ENCODE data around the gene CDH23.

The CDH23 gene

DNA sequence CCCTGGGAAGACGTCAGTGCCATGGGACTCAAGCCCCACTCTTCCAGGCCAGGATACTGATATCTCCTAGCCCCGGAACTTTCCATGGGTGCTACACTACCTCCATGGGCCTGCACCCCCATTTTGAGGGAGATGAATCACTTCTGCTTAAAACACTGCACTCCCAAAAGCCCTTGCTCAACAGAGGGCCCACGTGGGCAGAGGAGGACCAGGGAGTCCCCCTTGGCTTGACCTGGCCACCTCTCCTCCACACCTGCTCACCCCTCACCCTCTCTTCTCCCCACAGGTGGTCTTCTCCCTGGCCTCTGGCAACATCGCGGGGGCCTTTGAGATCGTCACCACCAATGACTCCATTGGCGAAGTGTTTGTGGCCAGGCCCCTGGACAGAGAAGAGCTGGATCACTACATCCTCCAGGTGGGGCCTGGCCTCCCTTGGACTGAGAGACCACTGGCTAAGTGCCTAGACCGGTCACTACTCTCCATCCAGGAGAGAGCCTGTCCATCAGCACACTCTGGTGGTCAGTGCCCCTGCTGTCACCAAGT, 342.7 kb downstream of the CDH23 start:
- H3K27ac ChIP-seq (ENCODE audit: low read depth, low read length): no peak overlapping the region
- H3K4me1 ChIP-seq (ENCODE audit: control insufficient read depth, insufficient read depth, low read length): peaks cover 10% of the 10 kb centered on the region; the same call in 1 of the 2 replicates
- H3K4me3 ChIP-seq (ENCODE audit: low read depth, low read length): no peak overlapping the region
- H3K9ac ChIP-seq (ENCODE audit: low read length): no peak overlapping the region
- H3K9me3 ChIP-seq (ENCODE audit: control insufficient read depth, insufficient read depth, low read depth, low read length): no peaks in the 10 kb centered on the region
- H3K27me3 ChIP-seq (ENCODE audit: control insufficient read depth, insufficient read depth, low read length): no peaks in the 10 kb centered on the region
- no peaks in the 10 kb centered on the region for H3K36me3 ChIP-seq (ENCODE audit: control insufficient read depth, insufficient read depth, low read length)

DNA sequence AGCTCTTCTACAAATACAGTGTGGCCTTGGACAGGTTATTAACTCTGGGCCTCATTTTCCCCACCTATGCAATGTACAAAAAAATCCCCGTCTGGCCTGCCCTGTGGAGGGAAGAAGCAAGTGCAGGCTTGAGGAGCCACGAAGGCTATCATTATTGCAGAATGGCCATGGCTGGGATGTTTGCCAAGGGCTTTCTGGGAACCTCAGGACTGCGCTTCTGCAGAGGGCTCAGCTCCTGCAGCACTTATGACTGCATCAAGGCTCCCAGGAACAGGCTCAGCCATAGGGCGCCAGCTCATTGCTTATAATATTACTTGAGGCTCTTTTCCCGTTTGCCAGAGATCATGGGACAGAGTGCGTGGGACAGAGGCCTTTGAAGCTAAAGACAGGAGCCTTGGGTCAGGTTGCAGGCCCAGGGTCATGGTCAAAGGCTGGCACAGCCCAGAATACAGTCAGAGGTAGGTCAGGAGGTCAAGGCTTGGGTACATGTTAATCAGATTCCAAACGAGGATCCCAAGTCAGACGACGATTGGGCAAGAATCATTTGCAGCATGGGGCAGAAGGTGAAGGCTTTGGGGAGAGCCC, 343.4 kb downstream of the CDH23 start:
- Histone ChIP-seq H3K4me1 (ENCODE audit: control insufficient read depth, insufficient read depth, low read length) (peaks cover 10% of the 10 kb centered on the region; the same call in 1 of the 2 replicates), H3K27ac (ENCODE audit: low read depth, low read length) (no peak overlapping the region), H3K36me3 (ENCODE audit: control insufficient read depth, insufficient read depth, low read length) (no peaks in the 10 kb centered on the region), H3K9ac (ENCODE audit: low read length) (no peak overlapping the region), H3K4me3 (ENCODE audit: low read depth, low read length) (no peak overlapping the region), H3K27me3 (ENCODE audit: control insufficient read depth, insufficient read depth, low read length) (no peaks in the 10 kb centered on the region), H3K9me3 (ENCODE audit: control insufficient read depth, insufficient read depth, low read depth, low read length) (no peaks in the 10 kb centered on the region)

DNA sequence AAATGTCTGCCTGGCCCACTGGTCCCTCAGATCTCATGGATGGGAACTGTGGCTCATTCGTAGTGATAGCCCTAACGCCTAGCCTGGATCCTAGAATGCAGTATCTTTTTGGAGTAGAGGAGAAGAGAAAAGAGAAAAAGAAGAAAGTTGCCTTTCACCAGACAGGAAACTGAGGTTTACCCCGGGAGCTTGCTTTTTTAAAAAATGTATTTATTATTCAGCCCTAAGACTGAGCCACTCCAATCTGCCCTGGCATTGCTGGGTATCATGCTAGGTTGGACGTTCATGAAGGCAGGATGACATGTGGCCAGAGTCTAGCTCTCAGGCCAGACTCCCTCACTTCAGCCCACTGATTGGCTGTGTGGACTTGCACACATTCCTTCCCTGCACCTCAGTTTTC, 344.3 kb downstream of the CDH23 start:
- no peak overlapping the region for H3K9ac ChIP-seq (ENCODE audit: low read length)
- no peak overlapping the region for H3K4me3 ChIP-seq (ENCODE audit: low read depth, low read length)
- H3K4me1 ChIP-seq (ENCODE audit: control insufficient read depth, insufficient read depth, low read length): peaks cover 10% of the 10 kb centered on the region; the same call in 1 of the 2 replicates
- no peaks in the 10 kb centered on the region for H3K9me3 ChIP-seq (ENCODE audit: control insufficient read depth, insufficient read depth, low read depth, low read length)
- no peak overlapping the region for H3K27ac ChIP-seq (ENCODE audit: low read depth, low read length)
- no peaks in the 10 kb centered on the region for H3K36me3 ChIP-seq (ENCODE audit: control insufficient read depth, insufficient read depth, low read length)
- no peaks in the 10 kb centered on the region for H3K27me3 ChIP-seq (ENCODE audit: control insufficient read depth, insufficient read depth, low read length)

DNA sequence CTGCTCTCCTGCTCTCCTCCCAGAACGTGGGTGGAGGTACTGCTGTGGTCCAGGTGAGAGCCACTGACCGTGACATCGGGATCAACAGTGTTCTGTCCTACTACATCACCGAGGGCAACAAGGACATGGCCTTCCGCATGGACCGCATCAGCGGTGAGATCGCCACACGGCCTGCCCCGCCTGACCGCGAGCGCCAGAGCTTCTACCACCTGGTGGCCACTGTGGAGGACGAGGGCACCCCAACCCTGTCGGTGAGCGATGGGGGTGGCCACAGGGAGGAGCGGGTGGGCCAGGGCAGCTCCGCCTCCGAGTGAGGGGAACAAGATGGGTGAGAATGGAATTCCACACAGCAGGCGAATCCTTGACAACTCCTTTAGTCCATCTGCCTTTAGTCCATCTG, 345.0 kb downstream of the CDH23 start:
- Histone ChIP-seq H3K9ac (ENCODE audit: low read length) (no peak overlapping the region), H3K9me3 (ENCODE audit: control insufficient read depth, insufficient read depth, low read depth, low read length) (no peaks in the 10 kb centered on the region), H3K36me3 (ENCODE audit: control insufficient read depth, insufficient read depth, low read length) (no peaks in the 10 kb centered on the region), H3K4me3 (ENCODE audit: low read depth, low read length) (no peak overlapping the region), H3K27me3 (ENCODE audit: control insufficient read depth, insufficient read depth, low read length) (no peaks in the 10 kb centered on the region), H3K4me1 (ENCODE audit: control insufficient read depth, insufficient read depth, low read length) (peaks cover 10% of the 10 kb centered on the region; the same call in 1 of the 2 replicates), H3K27ac (ENCODE audit: low read depth, low read length) (no peak overlapping the region)

DNA sequence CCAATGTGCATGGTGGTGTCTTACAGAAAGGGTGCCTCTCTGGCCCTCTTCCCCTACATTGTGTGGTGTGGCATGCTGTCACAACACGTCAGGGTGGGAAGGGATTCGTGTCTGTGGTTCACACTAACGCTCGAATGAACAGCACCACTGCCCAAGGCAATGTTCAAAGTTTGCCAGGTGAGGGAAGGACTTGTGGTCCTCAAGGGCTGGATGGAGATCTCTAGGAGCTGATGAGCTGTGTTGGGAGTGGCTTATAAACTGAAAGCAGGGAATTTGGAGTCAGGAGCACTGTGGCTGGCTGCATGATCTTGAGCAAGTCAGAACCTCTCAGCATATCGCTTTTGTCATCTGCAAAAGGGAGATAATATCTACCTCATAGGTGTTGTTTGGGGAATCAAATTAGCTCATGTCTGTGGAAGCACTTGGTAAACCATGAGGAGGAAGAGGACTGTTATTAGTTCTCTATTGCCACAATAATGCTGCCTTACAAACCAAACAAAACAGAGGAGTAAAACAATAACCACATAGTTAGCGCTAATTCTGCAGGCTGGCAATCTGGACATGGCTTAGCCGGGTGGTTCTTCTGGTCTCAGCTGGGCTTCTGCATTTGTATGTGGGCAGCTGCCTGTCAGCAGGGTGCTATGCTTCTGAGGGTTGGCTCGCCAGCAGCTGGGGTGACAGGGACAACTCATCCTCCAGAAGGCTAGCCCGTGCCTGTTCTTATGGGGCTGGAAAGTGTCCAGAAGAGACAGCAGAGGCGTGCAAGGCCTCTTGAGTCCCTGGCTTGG, 345.8 kb downstream of the CDH23 start:
- Histone ChIP-seq H3K4me1 (ENCODE audit: control insufficient read depth, insufficient read depth, low read length) (peaks cover 15% of the 10 kb centered on the region; the same call in 1 of the 2 replicates), H3K27me3 (ENCODE audit: control insufficient read depth, insufficient read depth, low read length) (no peaks in the 10 kb centered on the region), H3K9me3 (ENCODE audit: control insufficient read depth, insufficient read depth, low read depth, low read length) (no peaks in the 10 kb centered on the region), H3K27ac (ENCODE audit: low read depth, low read length) (no peak overlapping the region), H3K9ac (ENCODE audit: low read length) (no peak overlapping the region), H3K36me3 (ENCODE audit: control insufficient read depth, insufficient read depth, low read length) (no peaks in the 10 kb centered on the region), H3K4me3 (ENCODE audit: low read depth, low read length) (no peak overlapping the region)

DNA sequence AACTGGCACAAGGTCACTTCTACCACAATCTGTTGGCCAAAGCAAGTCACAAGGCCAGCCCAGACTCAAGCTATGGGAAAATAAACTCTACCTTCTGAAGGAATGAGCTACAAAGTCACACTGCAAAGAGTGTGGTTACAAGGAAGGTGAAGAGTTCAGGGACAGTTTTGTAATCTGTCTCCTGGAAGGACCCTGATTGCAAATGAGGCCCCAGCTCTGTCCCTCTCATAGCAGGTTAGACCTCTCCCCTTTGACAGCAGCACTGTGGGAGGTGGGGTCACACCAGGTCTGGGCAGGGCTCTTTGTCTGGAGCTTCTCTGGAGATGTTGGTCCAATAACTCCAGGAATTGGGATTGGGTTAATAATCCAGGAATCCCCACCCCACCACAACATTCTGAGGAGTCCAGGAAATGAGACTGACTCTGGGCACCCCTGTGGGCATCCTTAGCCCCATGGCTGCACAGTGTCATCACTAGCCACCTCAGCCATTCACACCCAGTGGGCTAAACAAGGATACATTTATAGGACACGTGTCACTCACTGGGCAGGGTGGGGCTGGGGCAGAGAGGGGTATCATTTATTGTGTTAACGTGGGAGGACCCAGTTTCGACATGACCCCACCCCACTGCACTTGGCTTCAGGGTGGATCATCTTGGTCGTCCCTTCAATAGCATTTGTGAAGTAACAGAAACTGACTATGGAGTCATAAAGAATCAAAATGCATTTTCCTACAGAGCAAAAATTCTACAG, 346.5 kb downstream of the CDH23 start:
- no peak overlapping the region for H3K9ac ChIP-seq (ENCODE audit: low read length)
- no peaks in the 10 kb centered on the region for H3K36me3 ChIP-seq (ENCODE audit: control insufficient read depth, insufficient read depth, low read length)
- H3K4me1 ChIP-seq (ENCODE audit: control insufficient read depth, insufficient read depth, low read length): peaks cover 16% of the 10 kb centered on the region; the same call in 1 of the 2 replicates
- no peak overlapping the region for H3K27ac ChIP-seq (ENCODE audit: low read depth, low read length)
- H3K27me3 ChIP-seq (ENCODE audit: control insufficient read depth, insufficient read depth, low read length): no peaks in the 10 kb centered on the region
- H3K9me3 ChIP-seq (ENCODE audit: control insufficient read depth, insufficient read depth, low read depth, low read length): no peaks in the 10 kb centered on the region
- no peak overlapping the region for H3K4me3 ChIP-seq (ENCODE audit: low read depth, low read length)

DNA sequence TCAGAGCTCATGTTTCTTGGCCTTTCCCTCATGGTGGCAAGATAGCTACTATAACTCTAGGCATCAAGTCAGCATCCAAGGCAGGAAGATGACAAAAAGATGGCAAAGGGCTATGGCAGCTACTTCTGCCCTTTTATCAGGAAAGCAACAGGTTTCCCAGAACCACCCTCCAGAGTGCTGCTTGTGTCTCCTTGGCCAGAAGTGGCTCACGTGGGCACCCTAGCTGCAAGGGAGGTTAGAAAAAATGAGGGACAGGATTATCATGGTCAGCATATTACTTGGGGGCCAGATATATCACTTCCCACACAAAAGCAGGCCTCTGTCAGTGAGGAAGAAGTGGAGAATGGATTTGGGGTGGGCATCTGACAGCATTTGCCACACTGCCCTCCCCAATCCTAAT, 347.1 kb downstream of the CDH23 start:
- Histone ChIP-seq H3K27ac (ENCODE audit: low read depth, low read length) (no peak overlapping the region), H3K4me3 (ENCODE audit: low read depth, low read length) (no peak overlapping the region), H3K9me3 (ENCODE audit: control insufficient read depth, insufficient read depth, low read depth, low read length) (no peaks in the 10 kb centered on the region), H3K4me1 (ENCODE audit: control insufficient read depth, insufficient read depth, low read length) (peaks cover 22% of the 10 kb centered on the region; the same call in 1 of the 2 replicates), H3K9ac (ENCODE audit: low read length) (no peak overlapping the region), H3K27me3 (ENCODE audit: control insufficient read depth, insufficient read depth, low read length) (no peaks in the 10 kb centered on the region), H3K36me3 (ENCODE audit: control insufficient read depth, insufficient read depth, low read length) (no peaks in the 10 kb centered on the region)

DNA sequence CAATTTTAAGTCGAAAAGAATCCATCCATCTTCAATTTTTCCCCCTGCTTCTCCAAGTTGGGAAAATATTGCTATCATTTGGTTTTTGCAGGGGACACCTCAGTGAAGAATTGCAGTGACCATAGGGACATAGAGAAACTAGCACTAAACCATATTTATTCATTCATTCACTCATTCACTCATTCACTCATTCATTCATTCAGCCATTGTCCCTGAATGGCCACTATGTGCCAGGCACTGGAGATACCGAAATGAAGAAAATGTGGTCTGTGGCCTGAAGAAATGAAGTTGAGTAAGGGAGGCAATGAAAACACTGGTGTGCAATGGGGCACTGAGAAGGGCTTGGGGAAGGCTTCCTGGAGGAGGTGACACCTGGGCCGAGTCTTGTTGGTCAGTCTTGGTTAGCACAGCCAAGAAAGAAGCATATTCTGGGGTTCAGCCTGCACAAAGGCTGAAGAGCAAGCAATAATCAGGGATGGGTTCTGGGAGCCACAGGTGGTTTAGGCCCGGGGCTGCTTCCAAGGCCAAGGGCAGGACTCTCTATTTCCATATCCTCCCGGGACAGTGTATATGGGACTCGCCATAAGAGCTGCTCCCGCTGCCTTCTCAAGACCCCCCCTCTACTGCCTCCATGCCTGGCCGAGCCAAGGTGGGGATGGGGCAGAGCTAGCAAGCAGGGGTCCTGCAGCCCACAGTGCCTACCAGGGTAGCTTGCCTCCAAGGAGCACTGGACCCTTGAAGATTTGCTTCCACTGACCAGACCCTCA, 348.4 kb downstream of the CDH23 start:
- H3K27ac ChIP-seq (ENCODE audit: low read depth, low read length): no peak overlapping the region

DNA sequence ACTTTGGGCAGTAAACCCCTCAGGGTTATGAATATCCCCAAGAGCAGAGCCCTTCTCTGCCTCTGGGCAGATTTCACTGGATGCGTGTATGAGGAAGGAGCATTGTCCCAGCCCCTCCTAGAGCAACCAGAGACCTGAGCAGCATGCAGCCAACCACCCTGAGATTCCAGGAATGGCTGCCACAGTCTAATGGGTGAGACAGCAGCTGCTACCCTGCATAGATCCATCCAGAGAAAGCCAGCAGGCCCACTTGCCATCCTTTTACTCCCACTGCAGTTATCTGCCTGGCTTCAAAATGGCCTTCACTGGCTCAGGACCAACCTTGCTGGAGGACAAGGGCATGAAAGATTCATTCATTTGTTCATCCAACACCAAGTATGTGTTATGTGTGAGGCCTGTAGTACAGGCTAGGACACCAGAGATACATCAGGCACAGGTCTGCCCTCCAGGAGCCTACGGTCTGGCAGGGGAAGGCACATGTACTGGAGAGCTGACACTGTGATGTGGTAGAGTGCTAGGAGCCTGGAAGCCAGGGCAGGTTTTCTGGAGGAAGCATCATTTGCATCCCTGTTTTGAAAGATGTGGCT, 349.0 kb downstream of the CDH23 start:
- Histone ChIP-seq H3K36me3 (ENCODE audit: control insufficient read depth, insufficient read depth, low read length) (no peaks in the 10 kb centered on the region), H3K4me3 (ENCODE audit: low read depth, low read length) (no peak overlapping the region), H3K9ac (ENCODE audit: low read length) (no peak overlapping the region), H3K9me3 (ENCODE audit: control insufficient read depth, insufficient read depth, low read depth, low read length) (no peaks in the 10 kb centered on the region), H3K27me3 (ENCODE audit: control insufficient read depth, insufficient read depth, low read length) (no peaks in the 10 kb centered on the region), H3K27ac (ENCODE audit: low read depth, low read length) (no peak overlapping the region), H3K4me1 (ENCODE audit: control insufficient read depth, insufficient read depth, low read length) (peaks cover 24% of the 10 kb centered on the region; the same call in 1 of the 2 replicates)

More for the DNA sequence above, 348.4 kb downstream of the CDH23 start:
- Histone ChIP-seq H3K4me3 (ENCODE audit: low read depth, low read length) (no peak overlapping the region), H3K4me1 (ENCODE audit: control insufficient read depth, insufficient read depth, low read length) (peaks cover 24% of the 10 kb centered on the region; the same call in 1 of the 2 replicates), H3K9me3 (ENCODE audit: control insufficient read depth, insufficient read depth, low read depth, low read length) (no peaks in the 10 kb centered on the region), H3K27me3 (ENCODE audit: control insufficient read depth, insufficient read depth, low read length) (no peaks in the 10 kb centered on the region), H3K36me3 (ENCODE audit: control insufficient read depth, insufficient read depth, low read length) (no peaks in the 10 kb centered on the region), H3K9ac (ENCODE audit: low read length) (no peak overlapping the region)

DNA sequence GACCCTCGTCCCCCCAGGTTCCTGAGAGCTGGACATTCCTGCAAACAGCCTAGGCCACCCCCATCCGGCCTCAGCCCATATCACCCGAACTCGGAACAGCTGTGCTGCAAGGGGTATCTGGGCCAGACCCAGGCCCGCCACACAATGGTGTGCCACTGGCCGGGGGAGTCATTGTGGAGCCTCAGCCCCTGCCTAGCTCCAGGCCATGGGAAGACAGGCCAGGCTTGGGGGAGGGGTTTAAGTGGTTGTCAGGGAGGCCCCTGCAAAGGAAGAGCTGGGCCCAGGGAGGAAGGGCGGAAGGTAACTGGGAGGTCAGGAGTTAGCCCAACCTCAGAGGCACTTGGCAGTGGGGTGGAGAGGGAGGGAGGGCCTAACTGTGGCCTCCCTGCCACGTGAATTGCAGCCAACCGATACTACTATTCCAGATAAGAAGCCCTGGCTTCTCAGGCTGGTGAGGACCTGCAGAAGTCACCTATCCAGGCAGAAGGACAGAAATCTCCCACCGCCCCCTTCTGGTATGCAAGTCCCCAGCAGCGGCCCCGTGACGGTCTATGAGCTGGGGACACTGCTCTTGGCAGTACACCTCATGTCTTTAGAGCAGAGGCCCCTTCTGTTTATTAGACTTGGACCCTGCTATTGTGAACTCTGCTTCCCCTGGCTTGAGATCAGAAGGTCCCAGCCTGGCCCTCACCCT, 349.8 kb downstream of the CDH23 start:
- Histone ChIP-seq H3K27ac (ENCODE audit: low read depth, low read length) (no peak overlapping the region), H3K4me1 (ENCODE audit: control insufficient read depth, insufficient read depth, low read length) (peaks cover 24% of the 10 kb centered on the region; the same call in 1 of the 2 replicates), H3K36me3 (ENCODE audit: control insufficient read depth, insufficient read depth, low read length) (no peaks in the 10 kb centered on the region), H3K9ac (ENCODE audit: low read length) (no peak overlapping the region), H3K4me3 (ENCODE audit: low read depth, low read length) (no peak overlapping the region), H3K9me3 (ENCODE audit: control insufficient read depth, insufficient read depth, low read depth, low read length) (no peaks in the 10 kb centered on the region), H3K27me3 (ENCODE audit: control insufficient read depth, insufficient read depth, low read length) (no peaks in the 10 kb centered on the region)
